Measurements from ENCODE around the gene MRPL55.

The MRPL55 gene

GRCh38 chr1:228066416-228066815, 42.7 kb downstream of the MRPL55 start:
- no peaks in the 10 kb centered on the region for H3K9me3 ChIP-seq (ENCODE audit: control insufficient read depth in 2 of 2, low read length in 2 of 2)
- no peaks in the 10 kb centered on the region for H3K4me1 ChIP-seq (ENCODE audit: control insufficient read depth, insufficient read depth, low read length)
- no peaks in the 10 kb centered on the region for H3K36me3 ChIP-seq (ENCODE audit: control insufficient read depth in 2 of 2, insufficient read depth in 2 of 2, low read length in 2 of 2)
- no peak overlapping the region for H3K27ac ChIP-seq (ENCODE audit: low read length)
- H3K27me3 ChIP-seq (ENCODE audit: control insufficient read depth in 1 of 2, insufficient read depth in 2 of 2, low read length in 2 of 2), result peaks cover 65 to 69% of the 10 kb centered on the region in 2 donors
- no peak overlapping the region for H3K9ac ChIP-seq (ENCODE audit: low read length in 2 of 2)
- no peak overlapping the region for H3K4me3 ChIP-seq (ENCODE audit: low read length in 2 of 2)

- H3K9ac ChIP-seq (ENCODE audit: low read length in 2 of 2), result no peak overlapping the region
- no peak overlapping the region for H3K27ac ChIP-seq (ENCODE audit: low read length)
- no peaks in the 10 kb centered on the region for H3K9me3 ChIP-seq (ENCODE audit: control insufficient read depth in 2 of 2, low read length in 2 of 2)
- peaks cover 66 to 73% of the 10 kb centered on the region in 2 donors for H3K27me3 ChIP-seq (ENCODE audit: control insufficient read depth in 1 of 2, insufficient read depth in 2 of 2, low read length in 2 of 2)
- peaks cover under 1% of the 10 kb centered on the region for H3K4me1 ChIP-seq (ENCODE audit: control insufficient read depth, insufficient read depth, low read length)
- H3K4me3 ChIP-seq (ENCODE audit: low read length in 2 of 2), result no peak overlapping the region
- no peaks in the 10 kb centered on the region for H3K36me3 ChIP-seq (ENCODE audit: control insufficient read depth in 2 of 2, insufficient read depth in 2 of 2, low read length in 2 of 2)
Observed at GRCh38 chr1:228065543-228066347, 43.4 kb downstream of the MRPL55 start.

- no peaks in the 10 kb centered on the region for H3K36me3 ChIP-seq (ENCODE audit: control insufficient read depth in 2 of 2, insufficient read depth in 2 of 2, low read length in 2 of 2)
- H3K4me1 ChIP-seq (ENCODE audit: control insufficient read depth, insufficient read depth, low read length), result peaks cover 9% of the 10 kb centered on the region
- H3K4me3 ChIP-seq (ENCODE audit: low read length in 2 of 2), result no peak overlapping the region
- H3K9me3 ChIP-seq (ENCODE audit: control insufficient read depth in 2 of 2, low read length in 2 of 2), result no peaks in the 10 kb centered on the region
- H3K9ac ChIP-seq (ENCODE audit: low read length in 2 of 2), result no peak overlapping the region
- no peak overlapping the region for H3K27ac ChIP-seq (ENCODE audit: low read length)
- peaks cover 71 to 78% of the 10 kb centered on the region in 2 donors for H3K27me3 ChIP-seq (ENCODE audit: control insufficient read depth in 1 of 2, insufficient read depth in 2 of 2, low read length in 2 of 2)
Observed at GRCh38 chr1:228064741-228065542, 44.2 kb downstream of the MRPL55 start.

- Histone ChIP-seq H3K9ac (ENCODE audit: low read length in 2 of 2) (no peak overlapping the region), H3K4me3 (ENCODE audit: low read length in 2 of 2) (no peak overlapping the region), H3K27me3 (ENCODE audit: control insufficient read depth in 1 of 2, insufficient read depth in 2 of 2, low read length in 2 of 2) (peaks cover 75 to 84% of the 10 kb centered on the region in 2 donors), H3K36me3 (ENCODE audit: control insufficient read depth in 2 of 2, insufficient read depth in 2 of 2, low read length in 2 of 2) (no peaks in the 10 kb centered on the region), H3K27ac (ENCODE audit: low read length) (no peak overlapping the region), H3K9me3 (ENCODE audit: control insufficient read depth in 2 of 2, low read length in 2 of 2) (no peaks in the 10 kb centered on the region), H3K4me1 (ENCODE audit: control insufficient read depth, insufficient read depth, low read length) (peaks cover 12% of the 10 kb centered on the region)
Observed at GRCh38 chr1:228064296-228064695, 44.8 kb downstream of the MRPL55 start.

- Histone ChIP-seq H3K27ac (ENCODE audit: low read length) (no peak overlapping the region), H3K4me1 (ENCODE audit: control insufficient read depth, insufficient read depth, low read length) (peaks cover 14% of the 10 kb centered on the region), H3K4me3 (ENCODE audit: low read length in 2 of 2) (no peak overlapping the region), H3K9ac (ENCODE audit: low read length in 2 of 2) (no peak overlapping the region), H3K27me3 (ENCODE audit: control insufficient read depth in 1 of 2, insufficient read depth in 2 of 2, low read length in 2 of 2) (peaks cover 78 to 88% of the 10 kb centered on the region in 2 donors), H3K9me3 (ENCODE audit: control insufficient read depth in 2 of 2, low read length in 2 of 2) (no peaks in the 10 kb centered on the region), H3K36me3 (ENCODE audit: control insufficient read depth in 2 of 2, insufficient read depth in 2 of 2, low read length in 2 of 2) (no peaks in the 10 kb centered on the region)
Observed at GRCh38 chr1:228063251-228064191, 45.6 kb downstream of the MRPL55 start.

GRCh38 chr1:228062812-228063211, 46.3 kb downstream of the MRPL55 start:
- H3K27ac ChIP-seq (ENCODE audit: low read length), result no peak overlapping the region
- peaks cover 14% of the 10 kb centered on the region for H3K4me1 ChIP-seq (ENCODE audit: control insufficient read depth, insufficient read depth, low read length)
- H3K4me3 ChIP-seq (ENCODE audit: low read length in 2 of 2), result no peak overlapping the region
- H3K9me3 ChIP-seq (ENCODE audit: control insufficient read depth in 2 of 2, low read length in 2 of 2), result no peaks in the 10 kb centered on the region
- peaks cover 79 to 87% of the 10 kb centered on the region in 2 donors for H3K27me3 ChIP-seq (ENCODE audit: control insufficient read depth in 1 of 2, insufficient read depth in 2 of 2, low read length in 2 of 2)
- H3K36me3 ChIP-seq (ENCODE audit: control insufficient read depth in 2 of 2, insufficient read depth in 2 of 2, low read length in 2 of 2), result no peaks in the 10 kb centered on the region
- no peak overlapping the region for H3K9ac ChIP-seq (ENCODE audit: low read length in 2 of 2)

GRCh38 chr1:228062085-228062791, 46.9 kb downstream of the MRPL55 start:
- H3K4me1 ChIP-seq (ENCODE audit: control insufficient read depth, insufficient read depth, low read length), result peaks cover 14% of the 10 kb centered on the region
- H3K4me3 ChIP-seq (ENCODE audit: low read length in 2 of 2), result no peak overlapping the region
- H3K36me3 ChIP-seq (ENCODE audit: control insufficient read depth in 2 of 2, insufficient read depth in 2 of 2, low read length in 2 of 2), result no peaks in the 10 kb centered on the region
- no peak overlapping the region for H3K9ac ChIP-seq (ENCODE audit: low read length in 2 of 2)
- peaks cover 76 to 82% of the 10 kb centered on the region in 2 donors for H3K27me3 ChIP-seq (ENCODE audit: control insufficient read depth in 1 of 2, insufficient read depth in 2 of 2, low read length in 2 of 2)
- H3K27ac ChIP-seq (ENCODE audit: low read length), result no peak overlapping the region
- no peaks in the 10 kb centered on the region for H3K9me3 ChIP-seq (ENCODE audit: control insufficient read depth in 2 of 2, low read length in 2 of 2)

GRCh38 chr1:228061411-228062084, 47.6 kb downstream of the MRPL55 start:
- Histone ChIP-seq H3K36me3 (ENCODE audit: control insufficient read depth in 2 of 2, insufficient read depth in 2 of 2, low read length in 2 of 2) (no peaks in the 10 kb centered on the region), H3K4me1 (ENCODE audit: control insufficient read depth, insufficient read depth, low read length) (peaks cover 14% of the 10 kb centered on the region), H3K9ac (ENCODE audit: low read length in 2 of 2) (no peak overlapping the region), H3K27me3 (ENCODE audit: control insufficient read depth in 1 of 2, insufficient read depth in 2 of 2, low read length in 2 of 2) (peaks cover 69 to 75% of the 10 kb centered on the region in 2 donors), H3K27ac (ENCODE audit: low read length) (no peak overlapping the region), H3K4me3 (ENCODE audit: low read length in 2 of 2) (no peak overlapping the region), H3K9me3 (ENCODE audit: control insufficient read depth in 2 of 2, low read length in 2 of 2) (no peaks in the 10 kb centered on the region)

- no peak overlapping the region for H3K9ac ChIP-seq (ENCODE audit: low read length in 2 of 2)
- H3K27ac ChIP-seq (ENCODE audit: low read length), result no peak overlapping the region
- H3K4me3 ChIP-seq (ENCODE audit: low read length in 2 of 2), result no peak overlapping the region
- peaks cover 14% of the 10 kb centered on the region for H3K4me1 ChIP-seq (ENCODE audit: control insufficient read depth, insufficient read depth, low read length)
- peaks cover 63 to 70% of the 10 kb centered on the region in 2 donors for H3K27me3 ChIP-seq (ENCODE audit: control insufficient read depth in 1 of 2, insufficient read depth in 2 of 2, low read length in 2 of 2)
- H3K9me3 ChIP-seq (ENCODE audit: control insufficient read depth in 2 of 2, low read length in 2 of 2), result no peaks in the 10 kb centered on the region
- H3K36me3 ChIP-seq (ENCODE audit: control insufficient read depth in 2 of 2, insufficient read depth in 2 of 2, low read length in 2 of 2), result no peaks in the 10 kb centered on the region
Observed at GRCh38 chr1:228060458-228061190, 48.5 kb downstream of the MRPL55 start.
